Measurements from ENCODE around the gene YBEY. TPM values are rescaled to one million over a fixed set of nuclear protein-coding genes. Genes with fewer than 3 reads are reported as not detected.
A peak's percentile ranks its signal among the peaks of the same experiment; 100 is the strongest.

Gene YBEY
- total and polyA plus RNA-seq, 2 of the 13 experiments (the other 11 are each of a cell fraction or from before 2014, with no cell fraction given) = 6.5 to 8.9 TPM

GRCh38 chr21:46295996-46296752 is 10.0 kb downstream of the YBEY start (continued):
- TF ChIP-seq TFDP1 (CRISPR knock-in tag; IDR thresholded peaks at IDR 0.05; ENCODE audit: borderline replicate concordance) = peak; percentile 82; the same call in 1 of the 2 replicates
- TF ChIP-seq ZNF317 (CRISPR knock-in tag; IDR thresholded peaks at IDR 0.05) = 0 out of 2 replicates have a peak, but pooled peaks have one; percentile 46
- peak; percentile 27; the same call in 1 of the 2 replicates for TF ChIP-seq HDAC2 (CRISPR knock-in tag; IDR thresholded peaks at IDR 0.05)
- 0 out of 2 replicates have a peak, but pooled peaks have one; percentile 38 for TF ChIP-seq ZNF800 (CRISPR knock-in tag; IDR thresholded peaks at IDR 0.05)
- peak; percentile 49; the same call in 1 of the 2 replicates for TF ChIP-seq SP4 (CRISPR knock-in tag; IDR thresholded peaks at IDR 0.05)
- TF ChIP-seq RNF2 (conservative IDR thresholded peaks at IDR 0.05; ENCODE audit: low read depth) = peak; percentile 55; the same call in 1 of the 2 replicates
- TF ChIP-seq TBL1XR1 (IDR thresholded peaks at IDR 0.05; ENCODE audit: borderline replicate concordance, low read length, partially characterized antibody) = no peak
- TF ChIP-seq ZNF687 (CRISPR knock-in tag; IDR thresholded peaks at IDR 0.05) = peak; percentile 95
- peak; percentile 60; the same call in 1 of the 2 replicates for TF ChIP-seq ZNF607 (CRISPR knock-in tag; IDR thresholded peaks at IDR 0.05; ENCODE audit: borderline replicate concordance)
- TF ChIP-seq RAD51 (IDR thresholded peaks at IDR 0.05; ENCODE audit: borderline replicate concordance) = peak; percentile 58
- peak; percentile 74 for TF ChIP-seq DRAP1 (CRISPR knock-in tag; IDR thresholded peaks at IDR 0.05)
- peak; percentile 76 for TF ChIP-seq GABPB1 (CRISPR knock-in tag; IDR thresholded peaks at IDR 0.05)
- peak; percentile 64 for TF ChIP-seq HDAC1 (CRISPR knock-in tag; IDR thresholded peaks at IDR 0.05)
- peak; percentile 75; the same call in 1 of the 2 replicates for TF ChIP-seq MXD1 (CRISPR knock-in tag; IDR thresholded peaks at IDR 0.05)
- TF ChIP-seq MLXIP (CRISPR knock-in tag; IDR thresholded peaks at IDR 0.05; ENCODE audit: borderline replicate concordance) = no peak
- TF ChIP-seq MXD4 (CRISPR knock-in tag; IDR thresholded peaks at IDR 0.05) = peak; percentile 91
- no peak for TF ChIP-seq MEIS1 (CRISPR knock-in tag; IDR thresholded peaks at IDR 0.05; ENCODE audit: borderline replicate concordance)
